Sigmoid colon (tissue), 7 donors: Measurements from ENCODE around the gene VWA7. TPM values are rescaled to one million over a fixed set of nuclear protein-coding genes. Genes with fewer than 3 reads are reported as not detected.

Experiments used
- DNase-seq: peaks from one replicate; pipeline ENCODE4 v3.0.0-alpha.2; 2019
- H3K27ac ChIP-seq, 4 donors: fragments of 200-600 bp; sonication (generic); one replicate each; pipeline ENCODE4 v1.5.1; 2016 to 2019; ENCODE audit warnings: mild to moderate bottlenecking in 1 of 4
- H3K27me3 ChIP-seq, 3 donors: fragments of 200-600 bp; sonication (generic); one replicate each; pipeline ENCODE4 v1.5.1; 2019; ENCODE audit warnings: mild to moderate bottlenecking in 1 of 3
- H3K36me3 ChIP-seq, 4 donors: fragments of 200-600 bp; sonication (generic); one replicate each; pipeline ENCODE4 v1.5.1; 2016 to 2019
- H3K4me1 ChIP-seq, 4 donors: fragments of 200-600 bp; sonication (generic); one replicate each; pipeline ENCODE4 v1.5.1; 2017 to 2019
- H3K4me3 ChIP-seq, 4 donors: fragments of 200-600 bp; sonication (generic); one replicate each; pipeline ENCODE4 v1.5.1; 2017 to 2019; ENCODE audit warnings: mild to moderate bottlenecking in 2 of 4, moderate library complexity in 1 of 4
- H3K9me3 ChIP-seq, 4 donors: fragments of 200-600 bp in 3 of 4; sonication (generic) in 3 of 4; one replicate each; pipeline versions ENCODE4 v1.5.1 to v1.6.1; 2013 to 2019
- CTCF ChIP-seq, 4 experiments: fragments of 450-650 bp in 3 of 4; fragments of 200-600 bp in 1 of 4; IDR thresholded peaks; one replicate each; pipeline ENCODE4 v1.5.1; 2016 to 2019; ENCODE audit warnings: antibody characterized with exemption in 4 of 4, mild to moderate bottlenecking in 3 of 4, moderate library complexity in 2 of 4
- EP300 ChIP-seq, 4 donors: sonication (generic); formaldehyde crosslinking; IDR thresholded peaks; one replicate each; pipeline ENCODE4 v1.6.1; 2017; ENCODE audit warnings: antibody characterized with exemption in 4 of 4
- POLR2A ChIP-seq, 2 donors: fragments of 450-650 bp; IDR thresholded peaks; one replicate each; pipeline ENCODE4 v1.6.1; 2016; ENCODE audit warnings: antibody characterized with exemption in 2 of 2, mild to moderate bottlenecking in 2 of 2, moderate library complexity in 2 of 2
- POLR2AphosphoS5 ChIP-seq, 4 donors: sonication (generic); formaldehyde crosslinking; IDR thresholded peaks; one replicate each; pipeline ENCODE4 v1.6.1; 2017; ENCODE audit warnings: antibody characterized with exemption in 4 of 4
- WGBS, 2 donors: extraction: QIAGEN DNeasy Blood & Tissue Kit; methylation state at CpG; one replicate each; pipeline ENCODE4 v1.1.7; 2013; 5-methylcytosine and 5-hydroxymethylcytosine counted together
- intact Hi-C: fragments of 100-400 bp; cut with DNase I; formaldehyde crosslinking; loops from one replicate; pipeline ENCODE4 v1.15.1; 2023
- polyA plus RNA-seq, 3 donors: library from polyadenylated mRNA; stranded (reverse); fragments of 200-250 nt; gene quantifications; one replicate each; pipeline ENCODE4 v1.2.3, GENCODE V29; 2013
- total RNA-seq, 4 donors: library from RNA; depleted of rRNA; stranded (reverse); fragments of >200 nt; gene quantifications; one replicate each; pipeline ENCODE4 v1.1.0, GENCODE V29; 2016
- donor health status: healthy with polysubstance abuse.
- donor health status: Bipolar disorder and iron deficiency.
- donor health status: healthy.

Gene VWA7
- total and polyA plus RNA-seq, 7 donors, result 0.14 to 6.0 (median 3.2) TPM; not detected in 1

DNA sequence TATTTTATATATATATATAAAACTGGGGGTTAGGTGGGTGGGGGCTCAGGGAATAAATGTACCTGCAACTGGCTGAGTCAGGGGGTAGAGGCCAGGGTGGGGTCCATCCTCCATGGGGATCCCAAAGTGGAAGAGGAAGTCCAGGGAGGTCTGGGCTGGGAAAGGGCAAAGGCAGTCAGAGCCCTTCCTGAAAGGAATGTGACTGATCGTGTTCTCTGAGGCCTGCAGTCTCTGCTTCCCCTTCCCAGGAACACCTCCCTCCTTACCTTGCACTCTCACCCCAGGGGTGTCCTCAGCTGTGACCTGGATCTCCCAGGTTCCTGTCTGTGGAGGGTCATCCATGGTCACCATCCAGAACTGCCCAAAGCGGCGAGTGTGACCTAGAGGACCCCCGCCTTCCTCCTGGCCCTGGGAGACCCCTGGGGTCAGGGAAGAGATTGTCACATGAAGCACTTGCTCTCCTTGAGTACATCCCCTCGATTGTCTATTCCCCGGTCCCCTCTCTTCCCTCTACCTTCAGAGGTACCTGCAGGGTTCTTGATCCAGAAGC is 10.0 kb downstream of the VWA7 start:
- Histone ChIP-seq H3K27me3 (peaks cover 0 to 14% (median 3%) of the 10 kb centered on the region in 3 donors), H3K9me3 (no peaks in the 10 kb centered on the region), H3K4me3 (no peak overlapping the region), H3K4me1 (peaks cover 0 to 10% (median 7%) of the 10 kb centered on the region in 4 donors), H3K36me3 (no peaks in the 10 kb centered on the region), H3K27ac (no peak overlapping the region)
- 83 to 84% methylated on average over 6 of the region's 6 CpGs for WGBS, 2 donors
- intact Hi-C loops, result no loop called here
- TF ChIP-seq POLR2AphosphoS5 (IDR thresholded peaks at IDR 0.05) (no peak), CTCF (IDR thresholded peaks at IDR 0.05) (no peak), POLR2A (IDR thresholded peaks at IDR 0.05) (no peak), EP300 (IDR thresholded peaks at IDR 0.05) (no peak)
- no peak for DNase-seq

DNA sequence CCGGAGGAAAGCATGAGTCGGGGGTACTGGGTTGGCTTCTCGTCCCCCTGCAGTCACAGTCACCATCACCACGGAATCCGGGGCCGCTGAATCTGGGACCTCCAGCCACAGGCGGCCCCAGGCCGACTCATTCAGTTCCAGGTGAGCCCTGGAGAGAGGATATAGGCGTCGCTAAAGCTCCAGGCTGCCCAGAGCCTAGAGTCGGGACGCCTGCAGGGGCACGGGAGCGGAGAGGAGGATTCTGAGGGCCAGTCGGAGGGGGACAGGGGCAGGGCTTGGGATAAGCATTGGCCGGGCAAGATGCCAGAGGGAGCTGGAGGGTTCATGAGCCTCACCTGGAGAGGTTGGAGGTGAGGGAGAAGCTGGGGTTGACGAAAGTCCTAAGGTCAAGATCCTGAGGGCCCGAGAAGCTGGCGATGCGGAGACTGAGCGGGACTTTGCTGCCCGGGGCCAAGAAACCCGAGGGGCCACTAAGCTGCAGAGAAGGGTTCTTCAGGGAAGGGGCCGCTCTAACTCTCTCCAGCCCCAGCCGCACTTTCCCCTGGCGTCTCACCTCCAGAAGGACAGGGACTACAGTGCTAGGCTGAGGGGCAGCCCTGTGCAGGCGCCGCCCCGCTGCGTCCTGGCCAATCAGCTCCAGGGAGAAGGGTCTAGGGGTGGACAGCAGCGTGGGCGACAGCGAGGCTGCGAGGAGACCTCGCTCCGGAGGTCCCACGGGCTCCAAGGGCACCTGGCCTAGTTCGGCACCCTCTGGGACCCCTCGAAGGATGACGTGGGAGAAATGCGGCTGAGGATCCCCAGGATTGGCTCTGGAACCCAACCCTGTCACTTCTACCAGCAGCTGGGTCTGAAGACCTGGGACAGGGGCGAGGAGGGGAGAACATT is 11.0 kb downstream of the VWA7 start:
- peaks cover 0 to 14% (median 3%) of the 10 kb centered on the region in 3 donors for H3K27me3 ChIP-seq
- H3K9me3 ChIP-seq, result no peaks in the 10 kb centered on the region
- DNase-seq, result no peak
- 54 to 58% methylated on average over 42 of the region's 42 CpGs for WGBS, 2 donors
- H3K4me1 ChIP-seq, result peaks cover 0 to 10% (median 7%) of the 10 kb centered on the region in 4 donors
- intact Hi-C loops, result no loop called here
- H3K4me3 ChIP-seq, result peak overlapping the region in 3 of 4 donors; percentile 11 to 32 (median 26)
- H3K27ac ChIP-seq, result no peak overlapping the region
- H3K36me3 ChIP-seq, result no peaks in the 10 kb centered on the region
- no peak for TF ChIP-seq EP300 (IDR thresholded peaks at IDR 0.05)
- TF ChIP-seq POLR2A (IDR thresholded peaks at IDR 0.05), result no peak
- TF ChIP-seq CTCF (IDR thresholded peaks at IDR 0.05), result peak in 1 of 4 experiments; percentile 7
- TF ChIP-seq POLR2AphosphoS5 (IDR thresholded peaks at IDR 0.05), result no peak

DNA sequence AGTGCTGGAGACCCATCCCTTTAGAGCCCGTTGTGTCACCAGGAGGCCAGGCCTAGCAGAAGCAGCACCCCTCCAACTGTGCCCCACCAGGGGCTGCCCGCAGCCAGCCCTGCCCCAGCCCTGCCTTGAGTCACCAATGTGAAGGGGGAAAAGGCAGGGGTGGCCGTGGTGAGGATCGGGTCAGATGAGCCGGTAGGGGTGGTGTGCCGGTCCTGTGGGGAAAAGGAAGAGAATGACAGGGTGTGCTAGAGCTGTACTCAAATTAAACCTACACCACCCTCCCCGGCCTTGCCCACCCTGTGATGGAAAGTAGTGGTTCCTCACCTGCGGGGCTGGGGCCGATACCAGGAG is 11.6 kb downstream of the VWA7 start:
- Histone ChIP-seq H3K27me3 (peaks cover 0 to 14% (median 3%) of the 10 kb centered on the region in 3 donors), H3K9me3 (no peaks in the 10 kb centered on the region), H3K27ac (no peak overlapping the region), H3K4me1 (peaks cover 0 to 10% (median 7%) of the 10 kb centered on the region in 4 donors), H3K4me3 (no peak overlapping the region), H3K36me3 (no peaks in the 10 kb centered on the region)
- DNase-seq, result no peak
- 84 to 89% methylated on average over 9 of the region's 9 CpGs for WGBS, 2 donors
- intact Hi-C loops, result no loop called here
- TF ChIP-seq POLR2A (IDR thresholded peaks at IDR 0.05) (no peak), EP300 (IDR thresholded peaks at IDR 0.05) (no peak), POLR2AphosphoS5 (IDR thresholded peaks at IDR 0.05) (no peak), CTCF (IDR thresholded peaks at IDR 0.05) (no peak)

- Histone ChIP-seq H3K4me3 (no peak overlapping the region), H3K4me1 (peaks cover 0 to 10% (median 7%) of the 10 kb centered on the region in 4 donors), H3K27ac (no peak overlapping the region), H3K9me3 (no peaks in the 10 kb centered on the region), H3K27me3 (peaks cover 0 to 14% (median 3%) of the 10 kb centered on the region in 3 donors), H3K36me3 (no peaks in the 10 kb centered on the region)
- WGBS, 2 donors, result 79 to 81% methylated on average over 4 of the region's 4 CpGs
- no peak for DNase-seq
- no peak for TF ChIP-seq POLR2AphosphoS5 (IDR thresholded peaks at IDR 0.05)
- no peak for TF ChIP-seq POLR2A (IDR thresholded peaks at IDR 0.05)
- no peak for TF ChIP-seq CTCF (IDR thresholded peaks at IDR 0.05)
- TF ChIP-seq EP300 (IDR thresholded peaks at IDR 0.05), result no peak
- intact Hi-C loops, result no loop called here
Measured at GRCh38 chr6:31764198-31764597, 12.9 kb downstream of the VWA7 start.
